Measurements from ENCODE around the gene JADE2.
"Not testable (repeated sequence)": the region's sequence is repeated elsewhere in the genome, so short reads cannot be mapped to it uniquely, and the experiment has no call there.

- not testable (repeated sequence) for TF ChIP-seq POLR2A, CTCF, POLR2AphosphoS5, EP300 (IDR thresholded peaks at IDR 0.05)
Measured at GRCh38 chr5:134552716-134553115, 27.2 kb downstream of the JADE2 start.

All from sigmoid colon (tissue), 4 donors.